HEK293 (cell line): Measurements from ENCODE around the gene TNFRSF1A.

Source experiments
- ELK4 ChIP-seq: IDR thresholded peaks from 2 replicates; pipeline ENCODE4 v1.6.1; 2011; ENCODE audit warnings: mild to moderate bottlenecking, low read depth, low read length, borderline replicate concordance
- IKZF3 ChIP-seq: fragments of 450-650 bp; IDR thresholded peaks from 2 replicates; pipeline ENCODE4 v1.5.0; 2018; ENCODE audit warnings: missing biosample characterization, mild to moderate bottlenecking, missing genetic modification characterization, moderate library complexity
- KLF1 ChIP-seq: fragments of 450-650 bp; formaldehyde crosslinking; IDR thresholded peaks from 2 replicates; pipeline ENCODE4 v1.5.1; 2016; ENCODE audit warnings: missing biosample characterization, missing genetic modification characterization
- KLF17 ChIP-seq: fragments of 450-650 bp; formaldehyde crosslinking; IDR thresholded peaks from 2 replicates; pipeline ENCODE4 v1.5.1; 2016; ENCODE audit warnings: missing biosample characterization, missing genetic modification characterization
- MEIS1 ChIP-seq: sonication (generic); formaldehyde crosslinking; IDR thresholded peaks from 2 replicates; pipeline ENCODE4 v1.8.1; 2022; ENCODE audit warnings: missing genetic modification reagents, mild to moderate bottlenecking, borderline replicate concordance
- SCRT2 ChIP-seq: fragments of 450-650 bp; formaldehyde crosslinking; IDR thresholded peaks from 2 replicates; pipeline ENCODE4 v1.5.1; 2016; ENCODE audit warnings: missing biosample characterization, missing genetic modification characterization
- ZBTB20 ChIP-seq: fragments of 450-650 bp; formaldehyde crosslinking; IDR thresholded peaks from 2 replicates; pipeline ENCODE4 v1.5.1; 2016; ENCODE audit warnings: missing biosample characterization, missing genetic modification characterization
- ZBTB44 ChIP-seq: fragments of 450-650 bp; IDR thresholded peaks from 2 replicates; pipeline ENCODE4 v1.5.1; 2018; ENCODE audit warnings: missing biosample characterization, mild to moderate bottlenecking, missing genetic modification characterization
- ZEB2 ChIP-seq: fragments of 450-650 bp; formaldehyde crosslinking; IDR thresholded peaks from 2 replicates; pipeline ENCODE4 v1.5.1; 2016; ENCODE audit warnings: missing biosample characterization, missing genetic modification characterization
- ZFP3 ChIP-seq: fragments of 450-650 bp; formaldehyde crosslinking; IDR thresholded peaks from 2 replicates; pipeline ENCODE4 v1.5.1; 2016; ENCODE audit warnings: low read depth, missing biosample characterization, missing genetic modification characterization
- ZNF132 ChIP-seq: fragments of 450-650 bp; formaldehyde crosslinking; IDR thresholded peaks from 2 replicates; pipeline ENCODE4 v1.5.1; 2017; ENCODE audit warnings: missing biosample characterization, missing genetic modification characterization, borderline replicate concordance
- ZNF146 ChIP-seq: fragments of 450-650 bp; formaldehyde crosslinking; IDR thresholded peaks from 2 replicates; pipeline ENCODE4 v1.5.1; 2016; ENCODE audit warnings: missing biosample characterization, missing genetic modification characterization
- ZNF148 ChIP-seq: fragments of 450-650 bp; formaldehyde crosslinking; IDR thresholded peaks from 2 replicates; pipeline ENCODE4 v1.5.0; 2017; ENCODE audit warnings: missing biosample characterization, missing genetic modification characterization, borderline replicate concordance
- ZNF175 ChIP-seq: fragments of 450-650 bp; formaldehyde crosslinking; IDR thresholded peaks from 2 replicates; pipeline ENCODE4 v1.5.1; 2016; ENCODE audit warnings: missing biosample characterization, missing genetic modification characterization
- ZNF239 ChIP-seq: fragments of 450-650 bp; formaldehyde crosslinking; IDR thresholded peaks from 2 replicates; pipeline ENCODE4 v1.5.1; 2016; ENCODE audit warnings: missing biosample characterization, missing genetic modification characterization
- ZNF280C ChIP-seq: fragments of 450-650 bp; formaldehyde crosslinking; IDR thresholded peaks from 2 replicates; pipeline ENCODE4 v1.5.1; 2016; ENCODE audit warnings: missing biosample characterization, missing genetic modification characterization
- ZNF341 ChIP-seq: fragments of 450-650 bp; formaldehyde crosslinking; IDR thresholded peaks from 2 replicates; pipeline ENCODE4; 2016; ENCODE audit warnings: low read depth, missing biosample characterization, missing genetic modification characterization
- ZNF449 ChIP-seq: fragments of 450-650 bp; formaldehyde crosslinking; IDR thresholded peaks from 2 replicates; pipeline ENCODE4 v1.5.1; 2017; ENCODE audit warnings: missing biosample characterization, mild to moderate bottlenecking, missing genetic modification characterization, moderate library complexity
- ZNF473 ChIP-seq: fragments of 450-650 bp; formaldehyde crosslinking; IDR thresholded peaks from 2 replicates; pipeline ENCODE4 v1.5.1; 2017; ENCODE audit warnings: missing biosample characterization, missing genetic modification characterization
- ZNF626 ChIP-seq: fragments of 450-650 bp; sonication (Bioruptor Pico); formaldehyde crosslinking; IDR thresholded peaks from 2 replicates; pipeline ENCODE4 v1.5.1; 2018; ENCODE audit warnings: missing biosample characterization, missing genetic modification characterization, inconsistent platforms
- ZNF658 ChIP-seq: fragments of 450-650 bp; formaldehyde crosslinking; IDR thresholded peaks from 2 replicates; pipeline ENCODE4; 2016; ENCODE audit warnings: missing biosample characterization, missing genetic modification characterization
- ZSCAN18 ChIP-seq: fragments of 450-650 bp; formaldehyde crosslinking; IDR thresholded peaks from 2 replicates; pipeline ENCODE4 v1.5.1; 2016; ENCODE audit warnings: missing biosample characterization, missing genetic modification characterization
- TF ChIP-seq, protein P1 (sequence below): fragments of 450-650 bp; formaldehyde crosslinking; IDR thresholded peaks from 2 replicates; pipeline ENCODE4 v1.5.1; 2016; ENCODE audit warnings: missing biosample characterization, missing genetic modification characterization
- TF ChIP-seq, protein P2 (sequence below): fragments of 450-650 bp; formaldehyde crosslinking; IDR thresholded peaks from 2 replicates; pipeline ENCODE4 v1.5.1; 2017; ENCODE audit warnings: missing biosample characterization, missing genetic modification characterization

Gene TNFRSF1A

GRCh38 chr12:6341417-6342139 is at the start of gene TNFRSF1A (continued):
- no peak for TF ChIP-seq ZNF280C (tag by site-specific recombination)
- no peak for TF ChIP-seq ZSCAN18 (tag by site-specific recombination)
- peak; percentile 93 for TF ChIP-seq ZBTB20
- peak; percentile 80 for TF ChIP-seq KLF1 (tag by site-specific recombination)
- TF ChIP-seq ZNF146 (tag by site-specific recombination) = no peak
- TF ChIP-seq ZNF626 = no peak
- TF ChIP-seq KLF17 (tag by site-specific recombination) = peak; percentile 84
- no peak for TF ChIP-seq ZBTB44 (tag by site-specific recombination)
- no peak for TF ChIP-seq MEIS1 (CRISPR knock-in tag)
- no peak for TF ChIP-seq ELK4
- no peak for TF ChIP-seq ZNF658
- TF ChIP-seq, protein P1, sequence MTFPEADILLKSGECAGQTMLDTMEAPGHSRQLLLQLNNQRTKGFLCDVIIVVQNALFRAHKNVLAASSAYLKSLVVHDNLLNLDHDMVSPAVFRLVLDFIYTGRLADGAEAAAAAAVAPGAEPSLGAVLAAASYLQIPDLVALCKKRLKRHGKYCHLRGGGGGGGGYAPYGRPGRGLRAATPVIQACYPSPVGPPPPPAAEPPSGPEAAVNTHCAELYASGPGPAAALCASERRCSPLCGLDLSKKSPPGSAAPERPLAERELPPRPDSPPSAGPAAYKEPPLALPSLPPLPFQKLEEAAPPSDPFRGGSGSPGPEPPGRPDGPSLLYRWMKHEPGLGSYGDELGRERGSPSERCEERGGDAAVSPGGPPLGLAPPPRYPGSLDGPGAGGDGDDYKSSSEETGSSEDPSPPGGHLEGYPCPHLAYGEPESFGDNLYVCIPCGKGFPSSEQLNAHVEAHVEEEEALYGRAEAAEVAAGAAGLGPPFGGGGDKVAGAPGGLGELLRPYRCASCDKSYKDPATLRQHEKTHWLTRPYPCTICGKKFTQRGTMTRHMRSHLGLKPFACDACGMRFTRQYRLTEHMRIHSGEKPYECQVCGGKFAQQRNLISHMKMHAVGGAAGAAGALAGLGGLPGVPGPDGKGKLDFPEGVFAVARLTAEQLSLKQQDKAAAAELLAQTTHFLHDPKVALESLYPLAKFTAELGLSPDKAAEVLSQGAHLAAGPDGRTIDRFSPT (tag by site-specific recombination) = peak; percentile 52
- TF ChIP-seq ZNF132 (tag by site-specific recombination) = no peak
- TF ChIP-seq ZNF148 = no peak
- no peak for TF ChIP-seq ZFP3 (tag by site-specific recombination)
- TF ChIP-seq ZNF341 (tag by site-specific recombination) = peak; percentile 98
- TF ChIP-seq ZNF473 (tag by site-specific recombination) = no peak
- peak; percentile 13; the same call in 1 of the 2 replicates for TF ChIP-seq ZEB2
- peak; percentile 41; the same call in 1 of the 2 replicates for TF ChIP-seq IKZF3 (tag by site-specific recombination)
- TF ChIP-seq, protein P2, sequence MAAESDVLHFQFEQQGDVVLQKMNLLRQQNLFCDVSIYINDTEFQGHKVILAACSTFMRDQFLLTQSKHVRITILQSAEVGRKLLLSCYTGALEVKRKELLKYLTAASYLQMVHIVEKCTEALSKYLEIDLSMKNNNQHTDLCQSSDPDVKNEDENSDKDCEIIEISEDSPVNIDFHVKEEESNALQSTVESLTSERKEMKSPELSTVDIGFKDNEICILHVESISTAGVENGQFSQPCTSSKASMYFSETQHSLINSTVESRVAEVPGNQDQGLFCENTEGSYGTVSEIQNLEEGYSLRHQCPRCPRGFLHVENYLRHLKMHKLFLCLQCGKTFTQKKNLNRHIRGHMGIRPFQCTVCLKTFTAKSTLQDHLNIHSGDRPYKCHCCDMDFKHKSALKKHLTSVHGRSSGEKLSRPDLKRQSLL (tag by site-specific recombination) = no peak
- no peak for TF ChIP-seq SCRT2 (tag by site-specific recombination)
- TF ChIP-seq ZNF449 = no peak
- TF ChIP-seq ZNF175 (tag by site-specific recombination) = no peak
- no peak for TF ChIP-seq ZNF239
